ENCODE measurements around the gene COL20A1. TPM values are rescaled to one million over a fixed set of nuclear protein-coding genes. Genes with fewer than 3 reads are reported as not detected.
A peak's percentile ranks its signal among the peaks of the same experiment; 100 is the strongest.

The COL20A1 gene
- total RNA-seq, 1 donor from 2014 or later, result 5.0 TPM

DNA sequence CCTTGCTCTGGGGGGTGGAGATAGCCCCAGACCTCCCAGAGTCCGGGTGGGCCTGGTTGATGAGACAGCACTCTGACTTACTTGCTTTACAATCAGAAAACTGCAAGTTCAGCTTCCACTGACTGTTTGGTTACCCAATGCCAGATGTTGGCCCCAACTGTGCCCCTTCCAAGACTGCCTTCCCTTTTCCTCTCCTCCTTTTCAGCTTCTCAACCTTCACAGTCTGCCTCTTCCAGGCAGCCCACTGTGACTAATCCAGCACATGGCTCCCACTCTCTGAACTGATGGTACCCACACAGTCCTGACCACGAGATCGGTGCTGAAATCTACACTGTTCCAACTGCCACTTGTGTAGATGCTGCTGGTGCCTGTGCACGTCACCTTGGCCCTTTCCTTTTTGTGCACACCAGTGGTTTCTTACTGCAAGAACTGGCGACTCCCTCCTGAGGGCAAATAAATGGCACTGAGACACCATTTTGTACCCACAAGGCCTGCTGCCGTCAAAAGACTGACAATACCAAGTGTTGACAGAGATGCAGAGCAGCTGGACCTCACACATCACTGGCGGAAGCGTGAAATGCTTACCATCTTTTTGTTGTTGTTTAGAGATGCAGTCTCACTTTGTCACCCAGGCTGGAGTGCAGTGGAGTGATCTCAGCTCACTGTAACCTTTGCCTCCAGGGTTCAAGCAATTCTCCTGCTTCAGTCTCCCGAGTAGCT is 22.2 kb upstream of the COL20A1 start:
- DNase-seq (ENCODE audit: low read depth) (no peak), FAIRE-seq (no peak)
- no peak overlapping the region for H3K27ac Mint-ChIP-seq (ENCODE audit: unreplicated experiment)
- Histone ChIP-seq H4K20me1 (ENCODE audit: insufficient read depth, low read length) (peaks cover 26% of the 10 kb centered on the region), H3K4me2 (ENCODE audit: low read length) (no peak overlapping the region), H3K9ac (ENCODE audit: low read length) (no peak overlapping the region), H3K9me3 (ENCODE audit: insufficient read depth, low read depth, low read length) (no peaks in the 10 kb centered on the region), H3K36me3 (ENCODE audit: insufficient read depth, low read length) (peaks cover 3% of the 10 kb centered on the region), H3K4me1 (ENCODE audit: insufficient read depth, low read length) (peaks cover 15% of the 10 kb centered on the region), H3K27me3 (ENCODE audit: insufficient read depth, low read length) (no peaks in the 10 kb centered on the region), H3K4me3 (ENCODE audit: insufficient read depth, low read depth, low read length) (no peak overlapping the region), H3K79me2 (ENCODE audit: insufficient read depth, low read length) (peaks cover 41% of the 10 kb centered on the region), H3K27ac (ENCODE audit: low read depth, low read length) (no peak overlapping the region), H2AFZ (ENCODE audit: low read depth, low read length) (no peak overlapping the region)
- H3K27me3 Mint-ChIP-seq (ENCODE audit: low read depth, unreplicated experiment), result no peaks in the 10 kb centered on the region
- peak overlapping the region; percentile 63 for H3K4me3 Mint-ChIP-seq (ENCODE audit: unreplicated experiment)
- no peaks in the 10 kb centered on the region for H3K9me3 Mint-ChIP-seq (ENCODE audit: unreplicated experiment)
- peaks cover 36% of the 10 kb centered on the region for H3K4me1 Mint-ChIP-seq (ENCODE audit: low read depth, unreplicated experiment)
- no peak for TF ChIP-seq EZH2 (IDR thresholded peaks at IDR 0.05; ENCODE audit: insufficient read depth, low read length)
- TF ChIP-seq, protein P1, sequence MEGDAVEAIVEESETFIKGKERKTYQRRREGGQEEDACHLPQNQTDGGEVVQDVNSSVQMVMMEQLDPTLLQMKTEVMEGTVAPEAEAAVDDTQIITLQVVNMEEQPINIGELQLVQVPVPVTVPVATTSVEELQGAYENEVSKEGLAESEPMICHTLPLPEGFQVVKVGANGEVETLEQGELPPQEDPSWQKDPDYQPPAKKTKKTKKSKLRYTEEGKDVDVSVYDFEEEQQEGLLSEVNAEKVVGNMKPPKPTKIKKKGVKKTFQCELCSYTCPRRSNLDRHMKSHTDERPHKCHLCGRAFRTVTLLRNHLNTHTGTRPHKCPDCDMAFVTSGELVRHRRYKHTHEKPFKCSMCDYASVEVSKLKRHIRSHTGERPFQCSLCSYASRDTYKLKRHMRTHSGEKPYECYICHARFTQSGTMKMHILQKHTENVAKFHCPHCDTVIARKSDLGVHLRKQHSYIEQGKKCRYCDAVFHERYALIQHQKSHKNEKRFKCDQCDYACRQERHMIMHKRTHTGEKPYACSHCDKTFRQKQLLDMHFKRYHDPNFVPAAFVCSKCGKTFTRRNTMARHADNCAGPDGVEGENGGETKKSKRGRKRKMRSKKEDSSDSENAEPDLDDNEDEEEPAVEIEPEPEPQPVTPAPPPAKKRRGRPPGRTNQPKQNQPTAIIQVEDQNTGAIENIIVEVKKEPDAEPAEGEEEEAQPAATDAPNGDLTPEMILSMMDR (IDR thresholded peaks at IDR 0.05; ENCODE audit: insufficient read depth, low read depth, low read length), result no peak
- H3K36me3 Mint-ChIP-seq (ENCODE audit: low read depth, unreplicated experiment), result peaks cover 8% of the 10 kb centered on the region

DNA sequence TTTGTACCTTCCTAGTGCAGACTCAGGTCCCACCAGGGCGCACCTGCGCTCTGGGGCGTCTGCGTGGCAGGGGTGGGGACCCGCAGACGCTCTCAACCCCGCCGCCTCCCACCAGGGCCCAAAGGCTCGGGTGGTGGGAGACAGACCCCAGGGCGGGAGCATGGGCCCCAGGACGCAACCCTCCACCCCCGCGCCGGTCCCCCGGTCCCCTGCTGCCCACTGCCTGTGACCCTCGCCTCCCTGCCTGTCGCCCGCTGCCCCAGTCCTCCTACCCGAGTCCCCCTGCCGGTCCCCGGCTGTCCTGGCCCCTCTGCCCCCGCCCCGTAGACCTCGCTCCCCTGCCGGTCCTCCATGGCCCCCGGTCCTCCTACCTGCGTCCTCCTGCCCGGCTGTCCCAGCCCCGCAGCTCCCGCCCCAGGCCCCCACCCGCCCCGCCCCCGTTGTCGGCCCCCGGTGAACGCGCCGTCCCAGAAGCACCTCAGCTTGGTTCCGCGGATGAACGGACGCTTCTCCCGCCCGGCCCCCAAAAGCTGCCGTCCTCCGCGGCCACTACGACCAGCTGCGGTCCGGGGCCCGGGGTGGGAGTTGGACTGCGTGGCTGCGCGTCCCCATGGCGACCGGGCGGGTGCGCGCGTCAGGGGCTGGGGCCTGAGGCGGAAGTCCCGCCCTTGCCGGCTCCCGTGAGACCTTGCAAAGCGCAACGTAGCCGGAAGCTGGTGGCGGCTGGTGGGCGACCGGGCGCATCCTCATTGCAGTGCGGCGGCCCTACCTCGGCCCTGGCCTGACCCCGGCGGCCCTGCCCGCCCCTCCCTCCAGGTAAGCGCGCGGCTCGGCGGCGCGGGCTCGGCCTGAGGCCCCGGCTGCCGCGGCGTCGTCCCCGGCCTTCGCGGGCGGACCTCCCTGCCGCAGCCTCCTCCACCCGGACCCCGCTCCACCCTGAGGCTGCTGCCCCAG is 20.6 kb upstream of the COL20A1 start, which contains the start of gene ARFGAP1:
Gene ARFGAP1, plus strand, starts transcription at position 709 of the 954 bp plus-strand sequence. CDS start 2,768 bp downstream, outside the sequence.
- Mint-ChIP-seq H3K4me3 (ENCODE audit: unreplicated experiment) (peak within 1 kb of the TSS; percentile 95), H3K9me3 (ENCODE audit: unreplicated experiment) (no peaks in the 10 kb centered on the region), H3K4me1 (ENCODE audit: low read depth, unreplicated experiment) (peaks cover 39% of the 10 kb centered on the region), H3K27ac (ENCODE audit: unreplicated experiment) (peak within 1 kb of the TSS; percentile 83), H3K27me3 (ENCODE audit: low read depth, unreplicated experiment) (no peaks in the 10 kb centered on the region), H3K36me3 (ENCODE audit: low read depth, unreplicated experiment) (peaks cover 8% of the 10 kb centered on the region)
- TF ChIP-seq, protein P1 (IDR thresholded peaks at IDR 0.05; ENCODE audit: insufficient read depth, low read depth, low read length), result no peak
- TF ChIP-seq EZH2 (IDR thresholded peaks at IDR 0.05; ENCODE audit: insufficient read depth, low read length), result no peak
- peak within 1 kb of the TSS; percentile 91 for H3K27ac ChIP-seq (ENCODE audit: low read depth, low read length)
- peaks cover 15% of the 10 kb centered on the region for H3K4me1 ChIP-seq (ENCODE audit: insufficient read depth, low read length)
- peaks cover 9% of the 10 kb centered on the region for H3K36me3 ChIP-seq (ENCODE audit: insufficient read depth, low read length)
- FAIRE-seq, result no peak
- peak within 1 kb of the TSS; percentile 96 for H3K9ac ChIP-seq (ENCODE audit: low read length)
- H3K79me2 ChIP-seq (ENCODE audit: insufficient read depth, low read length), result peaks cover 57% of the 10 kb centered on the region
- no peaks in the 10 kb centered on the region for H3K27me3 ChIP-seq (ENCODE audit: insufficient read depth, low read length)
- no peaks in the 10 kb centered on the region for H3K9me3 ChIP-seq (ENCODE audit: insufficient read depth, low read depth, low read length)
- DNase-seq (ENCODE audit: low read depth), result peak; percentile 83
- H2AFZ ChIP-seq (ENCODE audit: low read depth, low read length), result no peak within 1 kb of the TSS
- H3K4me3 ChIP-seq (ENCODE audit: insufficient read depth, low read depth, low read length), result peak within 1 kb of the TSS; percentile 85
- peaks cover 42% of the 10 kb centered on the region for H4K20me1 ChIP-seq (ENCODE audit: insufficient read depth, low read length)
- peak within 1 kb of the TSS; percentile 95 for H3K4me2 ChIP-seq (ENCODE audit: low read length)
